Activated T-cell treated with anti-CD3 and anti-CD28 coated beads for 4 hours (primary cell): ENCODE results near the gene SERPIND1.

ENCODE experiments used
- DNase-seq: peaks from one replicate; pipeline ENCODE4 v3.0.0-alpha.2; 2020

Gene SERPIND1

DNA sequence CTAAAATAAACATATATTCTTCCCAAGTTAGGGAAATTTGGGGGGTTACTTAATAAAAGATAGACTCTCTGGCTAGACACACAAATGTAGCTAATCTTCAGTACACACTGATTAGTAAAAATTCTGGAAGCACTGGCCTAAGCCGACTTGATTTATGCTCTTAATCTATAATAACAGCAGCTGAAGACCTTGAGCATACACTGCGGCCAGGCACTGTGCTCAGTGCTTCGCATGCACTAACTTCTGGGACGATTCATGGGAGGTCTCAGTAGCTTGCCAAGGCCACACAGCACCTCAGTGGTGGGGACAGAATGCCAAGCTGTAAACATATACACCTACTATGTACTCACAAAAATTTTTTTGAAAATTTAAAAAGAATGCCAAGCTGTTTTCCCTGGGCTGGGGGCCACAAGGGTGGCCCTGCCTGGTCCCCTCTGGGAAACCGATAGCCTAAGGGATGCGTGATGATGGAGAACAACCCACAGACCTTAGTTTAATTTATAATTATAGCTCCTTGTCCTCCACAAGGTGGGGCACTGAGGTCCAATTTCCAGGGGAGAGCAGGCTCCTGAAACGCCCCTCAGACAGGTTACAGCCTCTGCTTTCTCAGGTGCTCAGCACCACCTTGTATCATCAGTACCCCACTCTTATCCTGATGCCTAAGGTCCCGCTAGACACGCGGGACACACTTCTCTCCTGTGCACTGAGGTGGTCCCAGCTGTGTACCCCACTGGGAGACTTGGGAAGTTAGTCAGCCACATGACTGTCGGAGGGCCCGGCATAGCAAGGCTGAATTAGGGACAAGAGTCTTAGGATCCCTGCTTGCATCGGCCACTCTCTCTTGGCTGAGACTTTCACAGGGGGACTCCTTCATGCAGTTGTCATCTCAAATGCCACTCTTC, 20.1 kb downstream of the SERPIND1 start:
- DNase-seq: no peak

- DNase-seq: no peak
These were observed 20.9 kb downstream of the SERPIND1 start for GRCh38 chr22:20794650-20795413.

- DNase-seq: no peak
These were observed 22.8 kb downstream of the SERPIND1 start for GRCh38 chr22:20796731-20797130.

- DNase-seq: no peak
These were observed 24.3 kb downstream of the SERPIND1 start for GRCh38 chr22:20798218-20798617.

GRCh38 chr22:20798974-20799373, 25.1 kb downstream of the SERPIND1 start:
- DNase-seq: no peak

DNA sequence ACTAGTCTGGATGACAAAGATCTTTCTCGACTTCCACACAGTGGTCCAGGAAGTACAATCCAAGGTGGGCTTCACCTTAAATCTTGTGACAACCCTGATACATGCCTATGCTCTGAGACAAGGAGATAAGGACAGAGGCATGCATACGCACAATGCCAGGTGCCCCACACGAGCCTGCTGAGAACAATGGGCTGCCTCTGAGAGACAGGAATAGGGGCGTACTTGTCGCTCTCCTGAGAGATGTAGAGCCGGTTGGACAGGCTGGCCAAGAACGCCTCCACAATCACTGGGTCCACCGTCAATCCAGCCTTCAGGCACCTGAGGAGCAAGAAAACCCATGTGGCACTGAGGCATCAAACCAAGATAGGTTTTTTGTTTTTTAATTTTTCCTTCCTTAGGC, 25.5 kb downstream of the SERPIND1 start:
- DNase-seq: no peak

GRCh38 chr22:20802452-20802851, 28.5 kb downstream of the SERPIND1 start:
- DNase-seq: no peak

DNA sequence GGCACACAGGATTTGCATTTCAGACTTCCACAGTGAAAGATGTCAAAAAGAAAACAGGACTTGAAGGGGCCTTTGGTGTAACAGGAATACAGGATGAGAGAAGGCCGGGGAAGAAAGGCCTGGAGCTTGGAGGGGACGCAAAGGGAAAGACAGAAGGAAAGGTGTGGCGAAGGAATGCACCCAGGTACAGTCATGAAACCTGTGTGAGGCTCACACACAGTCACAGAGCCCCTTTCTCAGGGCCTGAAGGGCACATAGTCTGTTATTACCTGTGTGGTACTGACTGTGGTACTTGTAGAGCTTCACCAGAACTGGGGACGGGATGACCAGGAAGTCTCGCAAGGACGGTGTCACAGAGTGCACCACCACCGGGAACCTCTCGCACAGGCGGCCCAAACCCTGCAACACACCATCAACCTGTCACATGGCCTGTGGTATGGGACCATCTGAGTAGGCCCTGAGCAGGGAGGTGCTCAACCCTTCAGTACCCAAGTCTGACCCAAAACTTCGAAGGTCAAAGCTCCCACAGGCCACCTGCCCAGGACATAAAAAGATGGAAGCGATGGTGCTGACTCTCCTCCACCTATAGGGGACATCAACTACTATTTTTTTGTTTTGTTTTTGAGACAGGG, 29.1 kb downstream of the SERPIND1 start:
- DNase-seq: no peak

DNA sequence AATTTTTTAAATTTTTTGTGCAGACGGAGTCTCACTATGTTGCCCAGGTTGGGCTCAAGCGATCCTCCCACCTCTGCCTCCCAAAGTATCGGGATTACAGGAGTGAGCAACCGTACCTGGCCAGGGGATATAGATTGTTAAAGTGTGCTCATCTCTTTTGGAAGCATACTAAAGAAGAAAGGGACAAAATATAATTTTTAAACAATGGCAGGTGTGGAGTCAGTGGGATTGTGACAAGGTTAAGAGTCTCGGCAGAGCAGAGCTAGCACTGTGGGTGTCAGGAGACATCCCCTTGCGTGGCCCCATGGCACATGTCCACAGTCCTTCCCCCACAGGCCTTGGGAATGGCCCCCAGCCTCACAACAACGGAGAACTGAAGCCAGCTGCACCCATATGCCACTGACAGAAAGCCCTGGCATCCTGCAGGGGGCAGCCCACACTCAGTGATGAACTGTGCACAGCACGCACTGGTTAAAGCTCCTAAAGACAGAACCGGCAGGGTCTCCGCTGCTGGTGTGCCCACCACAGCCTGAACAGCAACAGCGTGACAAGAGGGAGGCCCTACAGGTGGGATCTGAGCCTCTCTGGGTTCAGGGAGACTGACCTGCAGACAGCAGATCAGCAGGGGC, 29.9 kb downstream of the SERPIND1 start:
- DNase-seq: peak; percentile 7

- DNase-seq: no peak
These were observed 30.7 kb downstream of the SERPIND1 start for GRCh38 chr22:20804650-20805049.

DNA sequence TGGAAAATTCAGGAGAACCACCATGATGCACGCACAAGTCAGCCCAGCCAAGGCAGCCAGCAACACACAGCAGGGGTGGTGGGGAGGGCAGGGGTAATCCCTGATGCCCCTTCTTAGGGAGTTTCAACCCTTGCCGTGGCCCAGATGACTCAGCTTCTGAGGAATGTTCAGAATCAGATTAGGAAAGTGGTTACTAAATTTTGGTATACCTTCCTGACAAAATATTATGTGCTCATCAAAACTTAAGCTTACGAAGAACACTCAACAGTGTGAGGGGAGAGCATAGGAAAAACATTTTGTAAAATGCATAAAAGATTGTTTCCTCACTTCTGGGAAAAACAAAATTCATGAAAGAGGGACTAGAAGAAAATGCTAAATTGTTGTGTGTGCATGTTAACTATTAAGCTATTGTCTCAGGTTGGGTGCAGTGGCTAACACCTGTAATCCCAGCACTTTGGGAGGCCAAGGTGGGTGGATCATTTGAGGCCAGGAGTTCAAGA, 32.1 kb downstream of the SERPIND1 start:
- DNase-seq: no peak

- DNase-seq: no peak
These were observed 33.4 kb downstream of the SERPIND1 start for GRCh38 chr22:20807315-20807752.

- no peak for DNase-seq
These were observed 34.9 kb downstream of the SERPIND1 start for GRCh38 chr22:20808844-20809243.

DNA sequence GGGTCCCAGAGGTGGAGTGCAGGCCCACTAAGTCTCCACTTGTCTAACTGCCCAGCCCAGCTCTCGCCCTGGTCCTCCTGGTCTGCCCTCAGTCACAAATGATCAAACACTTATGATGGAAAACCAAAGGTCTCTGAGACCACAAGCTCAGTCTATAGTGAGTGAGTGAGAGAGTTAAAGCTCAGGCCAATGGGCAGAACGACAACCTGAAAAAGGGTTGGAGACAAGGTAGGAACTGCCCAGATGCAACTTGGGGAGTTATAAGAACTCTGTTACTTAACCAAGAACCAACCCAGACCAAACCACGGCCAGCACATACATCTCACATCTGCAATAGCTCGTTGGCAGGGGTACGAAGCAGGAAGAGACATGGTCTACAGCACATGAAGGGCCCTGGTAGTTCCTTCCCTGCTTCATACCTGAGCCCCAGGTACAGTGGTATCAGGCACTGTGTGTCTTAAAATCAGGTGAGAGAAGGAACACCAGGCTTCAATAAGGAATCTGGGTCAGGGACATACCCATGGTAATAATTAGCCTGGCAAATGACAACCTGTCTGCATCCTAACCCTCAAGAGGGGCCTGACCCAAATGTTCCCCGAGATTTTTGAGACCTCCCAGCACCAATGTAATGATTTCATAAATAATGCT, 35.7 kb downstream of the SERPIND1 start:
- DNase-seq: no peak

DNA sequence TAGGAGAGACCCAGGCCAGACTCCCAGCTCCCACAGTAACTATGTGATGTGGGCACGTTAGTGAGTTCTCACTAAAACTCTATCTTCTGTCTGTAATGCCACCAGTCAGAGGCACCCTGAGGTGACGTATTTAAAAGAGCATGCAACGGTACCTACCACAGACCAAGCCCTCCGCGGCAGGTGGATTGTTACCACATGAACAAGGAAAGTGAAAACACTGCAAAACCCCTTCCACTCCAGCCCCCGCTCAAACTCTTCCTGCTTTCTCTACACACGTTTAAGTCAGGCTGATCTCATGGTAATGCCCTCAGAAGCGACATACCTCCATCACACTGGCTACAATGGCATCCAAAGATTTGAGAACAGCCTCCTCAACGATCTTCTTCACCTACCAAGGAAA, 36.7 kb downstream of the SERPIND1 start:
- DNase-seq: no peak

GRCh38 chr22:20811171-20811570, 37.3 kb downstream of the SERPIND1 start:
- DNase-seq: no peak

DNA sequence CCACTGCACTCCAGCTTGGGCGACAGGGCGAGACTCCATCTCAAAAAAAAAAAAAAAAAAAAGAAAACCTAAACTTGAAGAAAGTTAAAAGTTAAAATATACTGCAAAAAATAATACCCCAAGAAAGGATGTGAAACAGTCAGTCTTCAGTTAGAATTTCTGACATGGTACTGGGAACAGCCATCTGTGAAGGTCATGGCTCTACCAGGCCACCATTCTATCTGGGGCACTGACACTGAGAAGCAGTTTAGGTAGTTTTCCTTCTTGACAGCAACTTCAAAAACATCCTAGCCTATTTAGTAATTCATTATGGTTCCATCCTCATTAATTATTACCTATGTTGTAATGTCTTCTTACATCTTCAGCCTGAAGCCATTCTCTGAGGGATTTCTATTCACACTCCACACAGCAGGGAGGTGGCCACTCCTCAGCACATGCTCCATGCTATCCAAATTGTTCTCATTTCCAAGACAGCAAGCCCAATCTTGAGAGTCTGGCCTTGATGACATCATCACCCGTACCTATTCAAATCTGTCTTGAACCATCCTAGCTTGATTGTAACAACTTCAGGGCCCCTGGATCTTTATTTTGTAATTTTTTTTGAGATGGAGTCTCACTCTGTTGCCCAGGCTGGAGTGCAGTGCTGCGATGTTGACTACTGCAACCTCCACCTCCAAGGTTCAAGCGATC, 38.2 kb downstream of the SERPIND1 start:
- no peak for DNase-seq

DNA sequence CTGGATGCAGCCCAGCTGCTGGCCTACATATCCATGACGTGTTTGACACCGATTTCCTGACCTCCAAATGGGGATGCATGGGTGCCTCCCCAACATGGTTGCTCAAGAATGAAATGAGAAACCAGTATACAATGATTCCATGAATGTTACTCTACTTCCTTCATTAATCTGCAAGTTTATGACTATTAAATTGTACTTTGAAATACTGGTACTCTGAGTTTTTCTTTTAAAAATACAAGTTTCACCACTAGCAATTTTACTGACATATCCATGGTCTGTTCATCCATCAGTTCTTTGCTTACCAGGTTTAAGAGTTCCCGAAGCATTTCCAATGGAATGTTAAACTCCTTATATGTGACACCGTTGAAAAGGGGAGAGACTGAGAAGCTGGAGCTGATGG, 39.1 kb downstream of the SERPIND1 start:
- no peak for DNase-seq

GRCh38 chr22:20814221-20814808, 40.4 kb downstream of the SERPIND1 start:
- DNase-seq: no peak

DNA sequence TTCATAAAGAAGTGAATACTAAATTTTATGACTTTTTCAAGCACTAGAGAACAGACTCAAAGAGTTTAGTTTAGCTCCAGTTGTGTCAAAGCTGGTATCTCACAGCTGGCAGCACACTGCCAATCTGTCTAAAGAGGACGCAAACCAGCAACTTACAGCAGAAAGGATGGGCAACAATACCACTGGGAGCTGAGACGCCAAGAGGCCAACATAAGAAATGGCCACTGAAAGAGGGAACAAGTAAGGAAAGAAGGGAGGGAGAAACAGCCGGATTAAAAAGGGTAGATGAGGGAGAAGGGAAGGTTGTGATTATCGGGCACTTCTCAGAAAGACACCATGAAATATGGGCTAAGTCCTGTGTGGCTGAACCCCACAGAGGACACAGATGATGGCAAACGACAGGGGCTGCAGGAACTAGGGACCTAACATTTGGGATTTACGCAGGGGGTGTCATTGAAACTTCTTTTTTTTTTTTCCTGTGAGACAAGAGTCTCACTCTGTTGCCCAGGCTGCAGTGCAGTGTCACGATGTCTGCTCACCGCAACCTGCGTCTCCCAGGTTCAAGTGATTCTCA, 41.7 kb downstream of the SERPIND1 start:
- DNase-seq: no peak

GRCh38 chr22:20816559-20816958, 42.6 kb downstream of the SERPIND1 start:
- no peak for DNase-seq
